SK-N-SH (cell line): ENCODE results near the gene KRT33B.

Experiments used
- EZH2phosphoT487 ChIP-seq: fragments of 200-600 bp; sonication (generic); IDR thresholded peaks from 2 replicates; pipeline ENCODE4 v1.6.1; 2017; ENCODE audit warnings: low read depth, mixed run types, mild to moderate bottlenecking, antibody characterized with exemption, moderate library complexity, borderline replicate concordance
- MAX ChIP-seq: IDR thresholded peaks from 2 replicates; pipeline ENCODE4 v1.4.0; 2012; ENCODE audit warnings: low read depth
- POLR2AphosphoS5 ChIP-seq: IDR thresholded peaks from 2 replicates; pipeline ENCODE4 v1.6.1; 2012; ENCODE audit warnings: low read depth, low read length
- RAD21 ChIP-seq: IDR thresholded peaks from 2 replicates; pipeline ENCODE4 v1.6.1; 2012; ENCODE audit warnings: mild to moderate bottlenecking, low read length
- TAF1 ChIP-seq: IDR thresholded peaks from 2 replicates; pipeline ENCODE4 v1.6.1; 2012; ENCODE audit warnings: low read depth, mild to moderate bottlenecking, low read length, moderate library complexity, borderline replicate concordance
- USF1 ChIP-seq: IDR thresholded peaks from 2 replicates; pipeline ENCODE4 v1.4.0; 2012; ENCODE audit warnings: low read depth, borderline replicate concordance

DNA sequence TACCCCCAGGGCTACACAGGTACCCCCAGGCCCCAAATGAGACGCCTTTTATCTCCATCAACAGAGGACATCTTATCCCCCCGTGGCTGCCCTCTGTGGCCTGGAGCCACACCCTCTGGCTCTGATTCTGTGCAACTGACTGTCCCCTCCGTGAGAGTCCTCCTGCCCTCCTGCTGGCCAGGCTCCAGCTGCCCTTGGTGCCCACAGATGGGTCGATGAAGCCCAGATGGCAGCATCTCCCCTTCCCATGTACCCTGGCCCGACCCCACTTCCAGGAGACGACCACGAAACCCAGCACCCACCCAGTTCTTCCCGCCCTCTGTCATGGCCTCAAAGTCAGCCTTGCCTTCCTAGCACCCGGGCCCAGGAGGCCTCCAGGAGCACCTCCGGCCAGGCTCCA is 44.5 kb downstream of the KRT33B start:
- no peak for TF ChIP-seq USF1
- TF ChIP-seq MAX: no peak
- TF ChIP-seq TAF1: no peak
- no peak for TF ChIP-seq POLR2AphosphoS5
- no peak for TF ChIP-seq EZH2phosphoT487
- TF ChIP-seq RAD21: no peak
